A549 (cell line): ENCODE results near the gene UBE2E3. TPM values are rescaled to one million over a fixed set of nuclear protein-coding genes. Genes with fewer than 3 reads are reported as not detected.
"Not testable (repeated sequence)": the region's sequence is repeated elsewhere in the genome, so short reads cannot be mapped to it uniquely, and the experiment has no call there.

Experiments
- ATAC-seq, 2 experiments: fragments of 200-7000 bp in 1 of 2; fragments of >200 bp in 1 of 2; cut with Nextera tagmentation in 1 of 2; cut with Tn5 transposase in 1 of 2; 3 replicates each; pipeline versions ENCODE4 v1.8.0 to v1.9.1; 2018 to 2020; ENCODE audit warnings: mild to moderate bottlenecking in 1 of 2, moderate library complexity in 1 of 2
- CTCF ChIA-PET: fragments of 300-600 bp; sonication (Branson Sonifier 250); formaldehyde crosslinking; extraction: SDS; loops from one replicate; lab custom pipeline; 2021; ENCODE audit warnings: antibody characterized with exemption, inconsistent platforms; lab: Yijun Ruan, JAX
- POLR2A ChIA-PET: fragments of 350-600 bp; formaldehyde crosslinking; extraction: SDS; loops from one replicate; lab custom pipeline; 2021; ENCODE audit warnings: antibody characterized with exemption, inconsistent platforms; lab: Yijun Ruan, JAX
- DNase-seq, 2 experiments: peaks; one replicate each; pipeline versions ENCODE4 v3.0.0 to v3.0.0-alpha.2; 2011 to 2016; ENCODE audit warnings: low read depth in 1 of 2, low spot score in 1 of 2
- FAIRE-seq: peaks from 2 replicates; lab custom pipeline; 2011; peaks lifted over from hg19 to GRCh38; lab: Jason Lieb, UNC
- H3K27ac ChIP-seq, 2 experiments: fragments of >200 bp; sonication (Bioruptor Twin); formaldehyde crosslinking; 3 replicates each; pipeline ENCODE4 v1.5.1; 2016 to 2017
- H3K4me1 ChIP-seq: fragments of >200 bp; sonication (Bioruptor Twin); formaldehyde crosslinking; 3 replicates; pipeline ENCODE4 v1.6.1; 2016
- H3K4me2 ChIP-seq: fragments of >200 bp; sonication (Bioruptor Twin); formaldehyde crosslinking; 3 replicates; pipeline ENCODE4 v1.6.1; 2016
- H3K4me3 ChIP-seq: fragments of >200 bp; sonication (Bioruptor Twin); formaldehyde crosslinking; 3 replicates; pipeline ENCODE4 v1.5.1; 2016
- H3K9me3 ChIP-seq: fragments of >200 bp; sonication (Bioruptor Twin); formaldehyde crosslinking; 3 replicates; pipeline ENCODE4 v1.6.1; 2016
- CEBPB ChIP-seq, 2 experiments: fragments of >200 bp in 1 of 2; sonication (Bioruptor Twin) in 1 of 2; formaldehyde crosslinking in 1 of 2; IDR thresholded peaks; 2 replicates each; pipeline ENCODE4 v1.6.1; 2012 to 2016
- ESRRA ChIP-seq: fragments of 150-350 bp; IDR thresholded peaks from 2 replicates; pipeline ENCODE4 v1.6.1; 2014; ENCODE audit warnings: mild to moderate bottlenecking, low read length, borderline replicate concordance
- HMGXB4 ChIP-seq: fragments of 250-450 bp; sonication (Bioruptor Pico); IDR thresholded peaks from 2 replicates; pipeline ENCODE4 v1.5.0; 2021; ENCODE audit warnings: mild to moderate bottlenecking, moderate library complexity, borderline replicate concordance
- HOXB5 ChIP-seq: fragments of 250-450 bp; sonication (Bioruptor Pico); IDR thresholded peaks from 2 replicates; pipeline ENCODE4 v1.5.0; 2020; ENCODE audit warnings: mild to moderate bottlenecking, moderate library complexity
- JUNB ChIP-seq: fragments of >200 bp; sonication (Bioruptor Twin); formaldehyde crosslinking; IDR thresholded peaks from 2 replicates; pipeline ENCODE4 v1.6.1; 2016
- KDM1A ChIP-seq: fragments of 200-600 bp; sonication (generic); IDR thresholded peaks from 2 replicates; pipeline ENCODE4 v1.6.1; 2016; ENCODE audit warnings: low read depth, mild to moderate bottlenecking
- MYC ChIP-seq: IDR thresholded peaks from 2 replicates; pipeline ENCODE4 v1.6.1; 2012; ENCODE audit warnings: mild to moderate bottlenecking, inconsistent platforms, low read length, improper control_type of control experiment, borderline replicate concordance
- NR3C1 ChIP-seq: fragments of >200 bp; sonication (Bioruptor Twin); formaldehyde crosslinking; IDR thresholded peaks from 3 replicates; pipeline ENCODE4 v1.6.1; 2017
- PBX3 ChIP-seq: IDR thresholded peaks from 2 replicates; pipeline ENCODE4 v1.6.1; 2012
- PHF8 ChIP-seq: fragments of 200-600 bp; sonication (generic); IDR thresholded peaks from 2 replicates; pipeline ENCODE4 v1.6.1; 2016; ENCODE audit warnings: low read depth, mild to moderate bottlenecking, antibody characterized with exemption, moderate library complexity, borderline replicate concordance
- RAD21 ChIP-seq, 2 experiments: fragments of >200 bp in 1 of 2; sonication (Bioruptor Twin) in 1 of 2; formaldehyde crosslinking in 1 of 2; IDR thresholded peaks in 1 of 2; conservative IDR thresholded peaks in 1 of 2; 2 replicates in 1 of 2; 3 replicates in 1 of 2; pipeline ENCODE4 v1.6.1; 2012 to 2018; ENCODE audit warnings: inconsistent platforms in 1 of 2
- REST ChIP-seq: fragments of 200-600 bp; sonication (generic); IDR thresholded peaks from 2 replicates; pipeline ENCODE4 v1.6.1; 2016; ENCODE audit warnings: antibody characterized with exemption, mild to moderate bottlenecking, moderate library complexity
- RFX5 ChIP-seq: fragments of 450-650 bp; IDR thresholded peaks from 2 replicates; pipeline ENCODE4 v1.7.1; 2014; ENCODE audit warnings: antibody characterized with exemption, mild to moderate bottlenecking, moderate library complexity
- SMC3 ChIP-seq: fragments of >200 bp; sonication (Bioruptor Twin); formaldehyde crosslinking; IDR thresholded peaks from 3 replicates; pipeline ENCODE4 v1.6.1; 2018; ENCODE audit warnings: inconsistent platforms
- SREBF2 ChIP-seq: fragments of 450-650 bp; IDR thresholded peaks from 2 replicates; pipeline ENCODE4 v1.6.1; 2014; ENCODE audit warnings: mild to moderate bottlenecking, moderate library complexity
- TP53 ChIP-seq: fragments of 250-450 bp; sonication (Bioruptor Pico); IDR thresholded peaks from 2 replicates; pipeline ENCODE4 v1.5.0; 2021; ENCODE audit warnings: mild to moderate bottlenecking, moderate library complexity
- ZFP36 ChIP-seq: fragments of 450-650 bp; IDR thresholded peaks from 2 replicates; pipeline ENCODE4 v1.6.1; 2014; ENCODE audit warnings: borderline replicate concordance; ENCODE audit not compliant: partially characterized antibody
- WGBS: methylation state at CpG from one replicate; pipeline ENCODE4 v1.1.6; 2017; ENCODE audit errors: missing lambda C conversion rate; 5-methylcytosine and 5-hydroxymethylcytosine counted together
- polyA plus RNA-seq, 4 experiments: library from polyadenylated mRNA; depleted of rRNA in 3 of 4; stranded (reverse); fragments of >200 nt; fragmentation: RNase III in 1 of 4; extraction: RNeasy Plus Mini Kit Qiagen cat#74134 plus additional on column Dnase treatment in 1 of 4; gene quantifications; 2 replicates in 3 of 4; 3 replicates in 1 of 4; pipeline ENCODE4 v1.2.3, GENCODE V29; 2011 to 2017

Gene UBE2E3
- polyA plus RNA-seq, 2 of the 4 experiments (the other 2 are of a cell fraction) = 54.0 to 70.6 TPM

- TF ChIP-seq HMGXB4 (CRISPR knock-in tag) (no peak), NR3C1 (no peak), KDM1A (no peak), TP53 (CRISPR knock-in tag) (no peak), CEBPB (IDR thresholded peaks at IDR 0.05) (no peak), MYC (no peak), ZFP36 (no peak), HOXB5 (no peak)
Observed at GRCh38 chr2:180934911-180935310, 45.5 kb upstream of the UBE2E3 start (continued).

- CTCF ChIA-PET, FAIRE-seq, H3K4me1 ChIP-seq, H3K9me3 ChIP-seq, DNase-seq, POLR2A ChIA-PET, H3K4me2 ChIP-seq, H3K27ac ChIP-seq, ATAC-seq, H3K4me3 ChIP-seq: not testable (repeated sequence)
- 42% methylated on average over 3 of the region's 3 CpGs for WGBS
Observed at GRCh38 chr2:180937480-180937879, 42.9 kb upstream of the UBE2E3 start.

GRCh38 chr2:180938451-180938850 is 42.0 kb upstream of the UBE2E3 start:
- ChIA-PET POLR2A (interaction anchor here (0.6 kb wide), 1 partner anchor 30 kb away, joined by 6 read pairs; no protein-coding TSS in a partner anchor), CTCF (no interaction called here)
- no peak for FAIRE-seq
- no peaks in the 10 kb centered on the region for H3K4me1 ChIP-seq
- H3K4me3 ChIP-seq = no peak overlapping the region
- no peak overlapping the region for H3K27ac ChIP-seq
- no peak for ATAC-seq
- no peak for DNase-seq
- TF ChIP-seq KDM1A = no peak
- no peak for TF ChIP-seq PBX3
- no peak for TF ChIP-seq TP53 (CRISPR knock-in tag)
- no peak for TF ChIP-seq HMGXB4 (CRISPR knock-in tag)
- TF ChIP-seq SMC3 = no peak
- TF ChIP-seq RAD21 (conservative IDR thresholded peaks at IDR 0.05 in 1 of 2, IDR thresholded peaks at IDR 0.05 in 1 of 2) = no peak
- TF ChIP-seq SREBF2 = no peak
- no peak for TF ChIP-seq JUNB
- no peak for TF ChIP-seq PHF8
- TF ChIP-seq REST = no peak
- no peak for TF ChIP-seq RFX5
- TF ChIP-seq ESRRA = no peak
- H3K4me2 ChIP-seq = no peak overlapping the region
- H3K9me3 ChIP-seq = no peaks in the 10 kb centered on the region
